Germinal center (tissue), 1 donor: ENCODE data around the gene TXNRD1.
"Not testable (repeated sequence)": the region's sequence is repeated elsewhere in the genome, so short reads cannot be mapped to it uniquely, and the experiment has no call there.

Experiments
- DNase-seq: peaks from one replicate; pipeline ENCODE4 v3.0.0; 2012; ENCODE audit warnings: mixed read lengths, low spot score

TXNRD1 gene

GRCh38 chr12:104328790-104329189, 113.2 kb downstream of the TXNRD1 start:
- no peak for DNase-seq

GRCh38 chr12:104329707-104330532, 114.3 kb downstream of the TXNRD1 start:
- DNase-seq, result no peak

GRCh38 chr12:104331376-104331775, 115.8 kb downstream of the TXNRD1 start:
- no peak for DNase-seq

GRCh38 chr12:104332273-104332672, 116.7 kb downstream of the TXNRD1 start:
- not testable (repeated sequence) for DNase-seq

GRCh38 chr12:104333692-104334255, 118.2 kb downstream of the TXNRD1 start:
- DNase-seq, result no peak

- no peak for DNase-seq
These were observed 119.0 kb downstream of the TXNRD1 start for GRCh38 chr12:104334581-104334980.

- DNase-seq, result no peak
These were observed 120.5 kb downstream of the TXNRD1 start for GRCh38 chr12:104336115-104336514.

GRCh38 chr12:104337030-104337558, 121.5 kb downstream of the TXNRD1 start:
- no peak for DNase-seq

GRCh38 chr12:104339663-104340062, 124.1 kb downstream of the TXNRD1 start:
- no peak for DNase-seq

- DNase-seq, result no peak
These were observed 124.6 kb downstream of the TXNRD1 start for GRCh38 chr12:104340177-104340576.

- DNase-seq, result no peak
These were observed 125.5 kb downstream of the TXNRD1 start for GRCh38 chr12:104340925-104341611.

GRCh38 chr12:104342147-104342546, 126.6 kb downstream of the TXNRD1 start:
- no peak for DNase-seq

GRCh38 chr12:104342635-104343249, 127.2 kb downstream of the TXNRD1 start:
- DNase-seq, result no peak

GRCh38 chr12:104344682-104345081, 129.1 kb downstream of the TXNRD1 start:
- DNase-seq, result no peak

GRCh38 chr12:104345234-104346066, 129.9 kb downstream of the TXNRD1 start:
- DNase-seq, result no peak

- DNase-seq, result no peak
These were observed 131.9 kb downstream of the TXNRD1 start for GRCh38 chr12:104347374-104348075.

- no peak for DNase-seq
These were observed 132.9 kb downstream of the TXNRD1 start for GRCh38 chr12:104348283-104348993.

GRCh38 chr12:104348994-104349494, 133.5 kb downstream of the TXNRD1 start:
- no peak for DNase-seq

GRCh38 chr12:104350211-104351056, 134.9 kb downstream of the TXNRD1 start:
- no peak for DNase-seq
